GOT3 (cell line): ENCODE measurements around the gene SIPA1L3.

ENCODE experiments used
- DNase-seq: peaks from one replicate; lab custom pipeline; 2025; ENCODE audit warnings: mixed read lengths; lab: John Stamatoyannopoulos, UW

Gene SIPA1L3

DNA sequence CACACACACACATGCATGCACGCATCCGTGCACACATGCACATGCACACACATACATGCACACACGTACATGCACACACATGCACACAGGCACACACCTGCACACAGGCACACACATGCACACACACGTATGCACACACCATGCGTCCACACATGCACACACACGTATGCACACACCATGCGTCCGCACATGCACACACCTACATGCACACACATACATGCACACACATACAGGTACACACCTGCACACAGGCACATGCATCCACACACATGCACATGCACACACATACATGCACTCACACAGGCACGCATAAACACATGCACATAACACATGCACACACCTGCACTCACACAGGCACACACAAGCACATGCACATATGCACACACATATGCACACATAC, 204.9 kb downstream of the SIPA1L3 start:
- DNase-seq: no peak

DNA sequence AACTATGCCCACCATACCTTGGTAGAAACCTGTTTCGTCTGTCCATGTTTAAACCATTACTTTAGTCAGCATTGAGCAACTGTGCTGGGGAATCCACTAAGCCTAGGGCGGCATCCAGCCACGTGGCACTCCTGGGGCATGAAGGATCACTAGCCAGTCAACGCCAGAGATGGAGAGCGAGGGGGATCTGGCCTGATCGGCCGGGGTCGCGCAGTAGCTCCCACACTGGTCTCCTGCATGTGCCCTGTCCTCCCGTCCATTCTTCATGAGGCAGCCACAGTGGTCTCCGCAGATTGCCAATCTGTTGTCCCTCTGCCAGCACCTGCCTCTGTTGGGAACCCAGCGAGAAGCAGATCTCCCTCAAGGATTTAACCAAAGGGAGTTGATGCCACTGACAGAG, 207.6 kb downstream of the SIPA1L3 start:
- DNase-seq: no peak

DNA sequence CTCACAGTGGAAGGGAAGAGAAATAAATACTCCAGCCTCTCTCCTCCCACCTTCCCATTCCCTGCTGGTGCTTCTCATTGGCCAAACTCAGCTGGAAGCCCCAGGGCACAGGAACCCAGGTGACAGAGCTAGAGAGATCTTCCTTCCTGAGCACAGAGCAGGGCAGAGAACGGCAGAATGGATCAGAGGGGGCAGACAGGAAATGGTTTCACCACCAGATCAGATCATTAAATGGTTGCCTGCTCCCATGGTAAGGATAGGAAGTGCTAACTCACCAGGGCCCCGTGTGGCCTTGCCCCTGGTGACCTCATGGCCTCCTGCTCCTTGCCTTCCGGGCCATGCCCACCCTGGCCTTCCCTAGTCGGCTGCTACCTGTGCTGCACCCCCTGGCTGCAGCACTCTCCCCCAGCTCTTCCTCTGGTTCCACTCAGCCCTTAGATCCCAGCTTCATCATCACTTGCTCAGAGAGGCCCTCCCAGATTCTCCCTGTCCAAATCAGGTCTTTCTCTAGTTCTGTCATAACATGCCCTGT, 208.3 kb downstream of the SIPA1L3 start:
- no peak for DNase-seq

DNA sequence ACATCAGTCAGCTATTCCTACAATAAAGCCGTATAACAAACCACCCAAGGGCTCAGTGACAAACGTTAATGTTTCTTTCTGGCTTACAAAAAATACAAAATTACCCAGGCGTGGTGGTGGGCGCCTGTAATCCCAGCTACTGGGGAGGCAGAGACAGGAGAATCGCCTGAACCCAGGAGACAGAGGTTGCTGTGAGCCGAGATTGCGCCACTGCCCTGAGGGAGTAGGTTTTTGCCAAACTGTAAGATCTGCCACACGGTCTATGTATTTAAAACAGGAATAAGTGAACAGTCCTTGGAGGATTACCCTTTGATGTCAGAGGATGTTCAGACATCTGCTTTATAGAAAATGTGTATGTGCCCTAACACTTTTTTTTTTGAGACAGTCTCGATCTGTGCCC, 211.2 kb downstream of the SIPA1L3 start:
- no peak for DNase-seq

DNA sequence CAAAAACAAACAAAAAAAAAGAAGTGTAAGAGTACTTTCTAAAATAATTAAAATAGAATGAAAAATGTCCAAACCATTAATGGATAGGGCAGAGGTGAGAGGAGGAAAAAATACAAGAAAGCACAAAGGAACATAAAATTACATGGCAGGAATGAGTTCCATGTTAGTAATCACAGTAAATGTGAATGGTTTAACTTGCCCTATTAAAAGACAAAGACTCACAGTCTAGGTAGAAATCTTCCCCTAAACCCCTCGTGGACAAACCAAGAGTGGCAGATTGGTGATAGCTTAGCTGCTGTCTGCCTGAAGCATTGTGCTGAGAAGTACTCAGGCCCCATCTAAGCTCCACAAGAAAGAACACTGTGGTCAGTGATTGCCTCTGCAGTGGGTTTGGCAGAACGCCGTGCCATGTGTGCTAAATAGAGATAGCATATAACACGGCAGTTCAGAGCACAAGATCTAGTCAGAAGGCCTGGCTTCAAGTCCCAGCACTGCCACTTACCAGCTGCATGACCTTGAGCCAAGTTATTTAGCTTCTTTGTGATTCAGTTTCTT, 213.5 kb downstream of the SIPA1L3 start:
- no peak for DNase-seq

DNA sequence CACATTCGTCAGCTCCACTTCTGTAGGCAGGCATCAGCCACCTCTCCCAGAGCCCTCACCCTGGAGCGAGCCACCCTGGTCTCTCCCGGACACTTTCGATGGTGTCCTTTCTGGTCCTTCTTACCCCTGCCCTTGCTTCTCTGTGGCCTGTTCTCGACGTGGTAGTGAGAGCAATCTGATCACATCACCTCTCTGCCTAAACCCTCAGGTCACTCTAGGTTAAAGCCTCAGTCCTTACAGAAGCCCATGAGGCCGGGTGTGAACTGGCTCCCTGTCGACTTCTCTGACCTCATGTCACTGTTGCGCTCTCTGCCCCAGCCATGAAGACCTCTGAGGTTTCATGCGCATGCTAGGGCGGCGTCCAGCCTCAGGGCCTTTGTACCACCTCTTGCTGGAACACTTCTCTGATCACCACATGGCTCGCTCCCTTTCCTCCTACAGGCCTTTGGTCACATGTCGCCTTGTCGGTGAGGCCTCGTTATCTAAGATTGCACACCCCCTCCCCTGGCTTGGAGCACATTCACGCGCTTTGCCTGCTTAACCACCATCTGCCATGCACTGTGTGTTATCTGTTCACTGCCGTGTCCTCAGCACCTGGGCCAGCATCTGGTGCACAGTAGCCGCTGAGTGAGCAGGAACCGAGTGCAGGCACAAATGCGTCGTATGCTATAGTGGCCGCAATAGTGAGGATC, 215.5 kb downstream of the SIPA1L3 start:
- no peak for DNase-seq

DNA sequence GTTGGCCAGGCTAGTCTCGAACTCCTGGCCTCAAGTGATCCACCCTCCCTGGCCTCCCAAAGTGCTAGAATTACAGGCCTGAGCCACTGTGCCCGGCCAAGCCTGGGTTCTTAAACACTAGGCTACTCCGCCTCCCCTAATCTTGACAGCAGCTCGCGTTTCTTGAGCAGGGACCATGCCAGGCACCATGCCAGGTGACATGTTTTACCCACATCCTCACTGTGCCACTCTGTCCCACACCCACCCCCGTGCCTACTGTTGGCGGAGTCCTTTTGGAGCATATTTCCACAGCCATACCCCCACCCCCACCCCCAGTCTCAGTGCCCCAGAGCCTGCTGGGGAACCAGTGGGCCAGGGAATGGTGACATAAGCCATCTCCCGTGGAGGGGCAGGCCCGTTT, 218.2 kb downstream of the SIPA1L3 start:
- no peak for DNase-seq

DNA sequence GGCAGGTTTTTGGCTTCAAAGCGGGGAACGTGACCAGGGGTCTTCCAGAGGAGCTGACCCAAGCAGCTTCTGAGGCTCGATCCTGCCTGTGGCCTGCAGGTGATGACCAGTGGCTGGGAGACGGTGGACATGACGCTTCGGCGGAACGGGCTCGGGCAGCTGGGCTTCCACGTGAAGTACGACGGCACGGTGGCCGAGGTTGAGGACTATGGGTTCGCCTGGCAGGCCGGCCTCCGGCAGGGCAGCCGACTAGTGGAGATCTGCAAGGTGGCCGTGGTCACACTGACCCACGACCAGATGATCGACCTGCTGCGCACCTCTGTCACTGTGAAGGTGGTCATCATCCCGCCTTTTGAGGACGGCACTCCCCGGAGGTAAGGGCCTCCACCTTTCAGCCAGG, 223.4 kb downstream of the SIPA1L3 start:
- DNase-seq: no peak

DNA sequence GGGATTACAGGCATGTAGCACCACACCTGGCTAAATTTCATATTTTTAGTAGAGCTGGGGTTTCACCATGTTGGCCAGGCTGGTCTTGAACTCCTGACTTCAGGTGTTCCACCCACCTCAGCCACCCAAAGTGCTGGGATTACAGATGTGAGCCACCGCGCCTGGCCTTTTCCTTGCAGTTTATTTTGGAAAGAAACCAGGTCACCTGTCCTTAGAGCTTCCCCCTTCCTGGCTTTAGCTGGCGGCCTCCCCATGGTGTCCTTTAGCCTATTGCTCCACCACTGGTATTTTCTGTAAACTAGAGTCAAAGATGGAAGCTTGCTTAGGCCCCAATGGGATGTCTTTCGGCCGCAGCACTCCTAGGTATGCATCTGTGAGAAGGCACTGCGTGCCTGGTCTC, 225.8 kb downstream of the SIPA1L3 start:
- no peak for DNase-seq

DNA sequence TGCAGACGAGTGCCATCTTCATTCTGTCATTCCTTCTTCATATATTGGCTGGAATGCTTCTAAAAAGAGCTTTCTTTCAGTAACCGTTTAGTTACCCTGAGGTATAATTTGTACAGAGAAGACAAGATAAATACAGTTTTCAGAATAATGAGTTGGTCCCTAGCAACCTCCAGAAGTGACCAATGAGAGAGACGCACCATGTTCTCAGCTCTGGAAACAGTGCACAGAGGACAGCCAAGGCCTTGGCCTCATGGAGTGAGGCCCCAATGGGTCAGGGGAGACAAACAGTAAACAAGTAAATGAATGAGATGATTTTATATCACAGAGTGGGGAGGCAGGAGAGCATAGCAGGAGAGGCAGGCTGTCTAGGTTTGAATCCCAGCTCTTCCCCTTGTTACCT, 226.3 kb downstream of the SIPA1L3 start:
- no peak for DNase-seq

DNA sequence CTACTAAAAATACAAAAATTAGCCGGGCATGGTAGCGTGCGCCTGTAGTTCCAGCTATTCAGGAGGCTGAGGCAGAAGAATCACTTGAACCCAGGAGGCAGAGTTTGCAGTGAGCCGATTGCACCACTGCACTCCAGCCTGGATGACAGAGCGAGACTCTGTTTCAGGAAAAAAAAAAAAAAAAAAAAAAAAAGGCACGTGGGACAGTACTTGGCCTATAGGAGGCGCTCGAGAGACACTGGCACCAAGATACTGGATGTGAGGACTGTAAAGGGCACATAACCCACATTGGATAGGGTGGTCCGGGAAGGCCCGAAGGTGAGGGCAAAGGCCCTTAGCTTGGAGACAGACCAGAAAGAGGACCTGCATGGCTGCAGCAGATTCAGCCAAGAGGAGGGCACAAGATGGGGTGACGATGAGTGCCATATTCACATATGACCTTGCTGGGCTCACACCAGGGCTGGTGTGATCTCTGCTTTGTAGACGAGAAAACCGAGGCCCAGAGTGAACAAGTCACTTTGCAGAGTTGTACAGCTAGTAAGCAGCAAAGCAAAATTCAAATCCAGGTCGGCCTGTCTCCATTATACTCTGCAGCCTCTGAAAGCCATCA, 227.6 kb downstream of the SIPA1L3 start:
- DNase-seq: no peak

DNA sequence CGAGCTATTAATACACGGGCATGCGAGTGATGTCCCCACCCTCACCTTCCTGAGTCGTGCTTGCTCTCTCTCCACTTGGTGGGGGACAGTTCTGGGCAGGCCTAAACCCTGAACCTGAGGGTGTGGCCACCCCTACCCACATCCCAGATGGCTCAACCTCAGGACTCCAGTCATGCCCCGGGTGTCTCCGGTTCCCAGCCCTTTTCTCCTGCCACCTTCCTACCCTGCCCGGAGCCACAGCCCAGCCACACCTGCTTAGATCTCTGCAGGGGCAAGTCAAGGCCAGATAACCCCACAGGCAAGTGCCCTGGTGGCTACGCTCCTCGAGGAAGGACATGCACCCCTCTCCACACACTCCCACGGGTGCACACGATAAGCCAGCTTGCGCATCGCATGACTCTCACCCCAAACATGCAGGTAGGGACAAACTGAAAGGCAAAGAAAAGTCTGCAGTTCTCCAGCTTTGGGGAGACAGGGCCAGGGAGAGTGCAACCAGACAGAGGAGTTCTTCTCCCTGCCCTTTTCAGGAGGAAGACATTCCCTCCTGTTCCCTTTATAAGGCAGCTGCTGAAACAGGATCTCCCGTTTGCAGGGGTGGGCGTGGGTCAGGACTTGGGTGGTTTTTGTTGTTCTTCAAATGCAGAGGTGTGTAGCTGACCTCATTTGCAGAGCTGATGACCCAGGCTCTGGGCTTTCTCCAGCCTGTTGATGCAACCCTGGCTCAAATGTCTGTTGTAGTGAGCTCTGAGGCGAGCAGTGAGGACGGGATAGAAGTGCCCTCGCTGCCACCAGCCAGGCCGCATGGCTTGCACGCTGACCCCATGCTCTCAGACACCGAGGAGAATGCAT, 228.4 kb downstream of the SIPA1L3 start:
- DNase-seq: no peak

DNA sequence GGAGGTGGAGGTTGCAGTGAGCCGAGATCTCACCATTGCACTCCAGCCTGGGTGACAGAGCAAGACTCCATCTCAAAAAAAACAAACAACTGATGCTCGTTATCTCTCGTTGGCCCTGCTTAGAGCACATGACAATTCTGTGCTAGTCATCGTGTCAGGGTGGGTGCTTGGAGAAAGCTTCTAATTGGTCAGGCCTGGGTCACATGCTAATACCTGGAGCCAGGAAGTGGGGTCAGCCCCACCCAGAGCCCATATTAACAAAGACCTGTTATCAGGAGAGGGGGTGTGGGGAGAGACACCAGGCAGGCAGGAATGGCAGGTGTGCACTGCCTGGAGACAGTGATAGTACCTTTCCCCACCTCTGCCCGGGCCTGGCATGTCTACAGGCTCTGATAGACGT, 232.1 kb downstream of the SIPA1L3 start:
- DNase-seq: no peak

DNA sequence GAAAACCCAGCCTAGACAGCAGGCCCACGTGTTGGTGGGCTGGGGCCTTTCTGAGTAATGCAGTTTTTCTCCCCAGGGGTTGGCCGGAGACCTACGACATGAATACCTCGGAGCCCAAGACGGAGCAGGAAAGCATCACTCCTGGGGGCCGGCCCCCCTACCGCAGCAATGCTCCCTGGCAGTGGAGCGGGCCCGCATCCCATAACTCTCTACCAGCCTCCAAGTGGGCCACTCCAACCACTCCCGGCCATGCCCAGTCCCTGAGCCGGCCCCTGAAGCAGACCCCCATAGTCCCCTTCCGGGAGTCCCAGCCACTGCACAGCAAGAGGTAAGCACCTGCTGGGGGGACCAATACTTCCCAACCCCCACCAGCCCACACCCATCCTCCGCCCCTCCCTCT, 234.1 kb downstream of the SIPA1L3 start:
- no peak for DNase-seq

DNA sequence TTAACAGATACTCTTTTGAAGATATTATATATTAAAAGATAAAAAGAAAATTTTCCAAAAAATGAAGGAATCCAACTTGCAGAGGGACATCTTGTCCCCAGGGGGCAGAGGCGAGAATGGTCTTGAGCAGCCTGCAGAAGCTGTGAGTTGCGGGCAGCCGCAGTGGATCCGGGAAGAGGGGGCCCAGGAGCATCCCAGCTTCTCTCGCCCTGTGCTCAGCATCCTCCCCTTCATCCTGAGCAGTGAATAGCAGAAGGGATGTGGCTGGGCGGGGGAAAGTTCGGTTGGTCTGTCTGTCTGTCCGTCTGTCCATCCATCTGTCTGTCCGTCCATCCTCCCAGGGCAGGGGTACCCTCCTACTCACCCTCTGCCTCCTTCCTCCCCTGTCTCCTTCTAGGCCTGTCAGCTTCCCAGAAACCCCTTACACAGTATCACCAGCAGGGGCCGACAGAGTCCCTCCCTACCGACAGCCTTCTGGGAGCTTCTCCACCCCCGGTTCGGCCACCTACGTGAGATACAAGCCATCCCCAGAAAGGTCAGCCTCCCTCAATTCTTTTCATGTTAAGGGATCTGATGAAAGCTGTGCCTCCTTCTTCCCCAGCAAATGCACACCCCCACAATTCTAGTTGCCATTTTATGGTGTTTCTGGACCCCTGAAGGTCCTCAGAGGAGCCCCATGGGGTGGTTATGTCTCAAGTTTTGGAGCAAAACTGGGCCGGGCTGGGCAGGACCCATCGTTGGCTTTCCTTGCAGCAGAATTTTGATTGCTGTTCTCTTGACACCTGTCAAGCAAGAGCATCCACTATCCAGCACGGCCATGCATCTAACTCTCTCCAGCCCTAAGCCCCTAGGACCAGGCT, 235.4 kb downstream of the SIPA1L3 start:
- no peak for DNase-seq

DNA sequence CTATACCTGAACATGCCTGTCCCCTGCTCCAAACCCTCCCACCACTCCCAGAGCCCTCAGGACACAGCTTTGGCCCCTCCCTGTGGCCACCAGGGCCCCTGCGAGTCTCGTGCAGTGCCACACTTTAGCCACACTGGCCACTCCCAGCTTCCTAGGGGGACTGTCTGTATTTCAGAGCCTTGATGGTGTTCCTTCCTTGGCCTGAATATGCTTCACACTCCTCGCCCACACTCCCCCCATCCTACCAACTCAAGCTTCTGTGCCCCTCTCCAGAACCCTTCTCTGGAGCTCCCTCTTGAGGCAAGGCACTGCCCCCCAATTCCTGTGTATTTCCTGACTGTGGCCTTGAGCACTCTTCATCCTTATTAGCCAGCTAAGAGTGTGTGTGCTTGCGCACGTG, 236.8 kb downstream of the SIPA1L3 start:
- no peak for DNase-seq

DNA sequence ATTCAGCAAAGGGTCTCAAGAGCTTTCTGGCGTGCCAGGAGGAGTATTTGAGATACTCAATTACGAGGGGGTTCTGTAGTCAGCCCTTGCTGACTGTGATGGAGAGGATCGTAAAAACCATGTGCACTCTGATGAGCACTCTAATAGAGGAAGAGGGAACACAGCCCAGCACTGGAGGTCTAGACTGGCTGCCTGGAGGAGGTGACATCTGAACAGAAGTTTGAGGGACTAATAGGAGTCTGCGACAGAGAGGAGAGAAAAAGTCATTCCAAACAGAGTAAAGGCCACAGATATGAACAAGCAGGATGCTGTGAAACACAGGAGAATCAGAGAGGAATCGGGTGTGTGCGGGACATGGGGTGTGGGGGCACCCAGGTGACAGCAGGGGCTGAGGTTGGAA, 237.7 kb downstream of the SIPA1L3 start:
- DNase-seq: no peak

DNA sequence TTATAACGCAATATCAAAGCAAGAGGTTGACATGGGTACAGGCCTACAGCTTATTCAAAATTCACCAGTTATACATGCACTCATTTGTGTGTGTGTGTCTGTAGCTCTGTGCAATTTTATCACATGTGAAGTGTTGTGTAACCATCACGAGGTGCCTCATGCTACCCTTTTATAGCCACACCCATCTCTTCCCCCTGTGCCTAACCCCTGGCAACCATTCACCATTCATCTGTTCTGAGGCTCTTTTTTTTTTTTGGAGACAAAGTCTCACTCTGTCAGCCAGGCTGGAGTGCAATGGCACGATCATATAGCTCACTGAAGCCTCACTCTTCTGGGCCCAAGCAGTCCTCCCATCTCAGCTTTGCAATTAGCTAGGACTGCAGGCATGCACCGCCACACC, 238.6 kb downstream of the SIPA1L3 start:
- DNase-seq: no peak

DNA sequence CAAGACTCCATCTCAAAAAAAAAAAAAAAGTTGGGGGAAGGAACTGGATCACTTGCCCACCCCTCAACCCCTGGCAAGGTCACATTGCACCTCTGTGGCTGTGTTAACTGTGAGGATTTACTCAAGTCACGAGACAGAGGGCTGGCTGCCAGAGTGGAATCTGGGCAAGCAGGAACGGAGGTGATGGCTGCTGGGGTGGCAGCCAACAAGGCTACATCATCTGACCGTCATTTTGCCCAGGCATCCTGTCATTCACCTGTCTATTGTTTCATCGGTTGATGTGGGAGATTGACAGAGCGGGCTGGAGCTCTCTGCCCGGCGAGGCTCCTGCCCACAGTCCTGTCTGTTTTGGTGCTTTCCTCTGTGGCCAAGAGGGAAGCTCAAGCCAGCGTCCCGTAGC, 241.3 kb downstream of the SIPA1L3 start:
- DNase-seq: no peak

DNA sequence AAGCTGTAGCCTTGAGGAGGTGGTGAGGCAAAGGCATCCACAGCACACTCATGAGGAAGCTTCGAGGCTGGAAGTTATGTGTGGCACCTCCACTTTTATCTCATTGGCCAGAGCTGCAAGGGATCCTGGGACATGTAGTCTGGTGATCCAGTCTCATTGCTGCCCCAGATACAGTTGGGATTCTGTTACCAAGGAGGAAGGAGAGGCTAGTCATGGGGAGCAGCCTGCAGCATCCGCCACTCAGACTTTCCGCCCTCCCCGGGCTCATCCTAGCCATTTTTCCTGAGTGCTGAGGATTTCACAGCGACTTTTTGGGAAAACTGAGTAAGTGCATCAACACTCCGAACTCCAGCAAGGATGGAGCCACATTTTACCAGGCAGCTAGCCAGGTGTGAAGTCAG, 242.7 kb downstream of the SIPA1L3 start:
- no peak for DNase-seq

DNA sequence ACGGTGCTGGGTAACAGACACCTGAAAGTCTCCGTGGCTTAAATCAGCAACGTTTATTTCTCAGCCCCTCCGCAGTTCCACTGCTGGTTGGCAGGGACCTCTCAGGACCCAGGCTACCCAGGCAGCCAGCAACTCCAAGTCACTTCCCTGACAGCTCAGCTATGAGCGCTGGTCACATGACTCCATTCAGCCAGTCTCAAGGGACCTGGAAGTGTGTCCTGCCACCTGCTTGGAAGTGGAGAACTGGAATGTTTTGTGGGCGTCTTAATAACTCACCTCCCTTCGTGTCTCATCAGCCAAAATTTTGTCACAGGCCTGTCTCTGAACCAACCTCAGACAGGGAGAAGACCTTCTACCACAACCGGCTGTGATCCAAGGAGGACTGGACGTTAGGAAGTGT, 244.2 kb downstream of the SIPA1L3 start:
- DNase-seq: no peak
